ENCODE measurements around the gene RAPSN. TPM values are rescaled to one million over a fixed set of nuclear protein-coding genes. Genes with fewer than 3 reads are reported as not detected.

Gene RAPSN
- 0.25 and 0.32 TPM in 2 replicates for total RNA-seq

DNA sequence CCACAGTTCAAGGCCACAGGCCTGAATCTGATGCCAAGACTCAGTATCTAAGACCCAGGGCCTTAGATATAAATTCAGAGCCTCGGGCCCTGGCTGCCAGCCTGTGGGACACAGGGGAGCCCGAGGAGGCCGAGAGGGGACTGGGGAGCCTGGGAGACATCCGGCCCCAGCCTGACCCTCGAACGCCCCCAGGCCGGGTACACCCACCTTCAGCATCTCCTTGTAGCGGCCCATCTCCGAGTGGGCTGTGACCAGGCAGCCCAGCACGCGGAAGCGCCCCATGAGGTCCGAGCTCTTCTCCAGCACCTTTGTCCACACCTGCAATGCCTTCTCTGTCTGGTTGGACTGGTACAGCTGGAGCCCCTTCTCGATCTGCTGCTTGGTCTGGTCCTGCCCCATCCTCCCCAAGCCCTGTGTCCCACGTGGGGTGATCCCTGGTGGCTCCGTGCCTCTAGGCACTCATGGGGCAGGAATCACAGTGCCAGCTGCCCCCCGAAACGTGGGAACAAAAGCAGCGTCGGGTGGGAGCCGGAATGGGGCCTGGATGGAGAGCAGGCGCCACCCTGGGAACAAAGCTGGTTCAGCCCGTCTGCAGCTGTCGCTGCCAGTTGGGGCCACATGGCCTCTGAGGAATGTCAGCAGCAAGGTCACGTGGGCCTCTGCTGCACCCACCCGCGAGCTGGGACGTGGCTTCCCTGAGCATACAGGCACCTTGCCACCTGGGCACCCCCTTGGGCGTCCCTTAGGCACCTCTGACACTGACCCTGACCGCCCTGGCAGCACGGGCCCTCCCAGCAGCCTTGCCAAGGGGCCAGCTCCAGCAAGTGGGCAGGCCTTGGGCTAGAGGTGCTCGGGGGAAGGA is at the start of gene RAPSN:
Gene RAPSN (minus strand): TSS at position 571 of the 862 bp plus-strand sequence. CDS start 172 bp downstream, at position 399.

GRCh38 chr11:47426062-47426956 is 22.6 kb downstream of the RAPSN start, which contains the start of gene PSMC3:
TSS of gene PSMC3 (minus strand) at chr11:47426439. CDS start at chr11:47426279, 160 bp downstream.

DNA sequence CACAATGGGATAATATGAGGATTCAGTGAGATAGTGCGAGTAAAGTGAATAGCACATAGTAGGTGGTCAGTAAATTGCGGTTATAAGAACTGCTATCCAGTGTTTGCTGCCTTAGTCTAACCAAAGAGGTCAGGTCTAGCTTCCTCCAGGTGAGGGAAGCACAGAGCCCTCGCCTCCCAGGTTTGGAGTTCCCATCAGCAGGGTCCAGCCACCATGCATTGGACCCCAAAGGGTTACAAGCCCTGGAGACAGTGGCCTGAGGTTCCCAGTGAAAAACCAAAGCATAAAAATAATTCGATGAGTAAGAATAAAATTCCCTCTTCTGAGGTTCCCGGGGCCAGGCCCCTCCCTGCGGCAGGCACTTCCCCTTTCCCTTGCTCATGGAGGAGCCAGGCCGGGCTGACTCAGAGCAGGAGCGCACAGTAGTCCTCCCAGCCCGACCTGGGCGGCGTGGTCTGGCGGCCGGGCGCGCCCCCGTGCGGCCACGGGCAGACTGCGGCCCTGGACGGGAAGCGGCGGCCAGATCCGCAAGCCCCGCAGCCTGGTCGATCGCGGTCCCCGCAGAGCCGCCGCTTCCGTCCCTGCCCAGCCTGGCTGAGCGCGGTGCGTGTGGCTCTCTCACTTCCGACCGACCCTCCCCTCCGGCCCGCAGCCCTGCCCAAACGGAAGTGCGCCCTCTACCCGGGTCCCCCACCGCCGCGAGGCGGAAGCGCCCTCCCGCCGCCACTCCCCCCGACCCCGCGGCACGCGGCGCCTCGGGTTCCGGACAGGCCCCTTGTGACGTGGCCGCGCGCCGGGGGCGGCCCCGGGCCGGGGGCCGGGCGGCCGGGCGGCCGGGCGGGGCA is 41.0 kb downstream of the RAPSN start, which contains the start of gene SLC39A13:
Gene SLC39A13 (plus strand): TSS at position 845 of the 845 bp plus-strand sequence. CDS start 1,505 bp downstream, outside the sequence.

Other genes with a start within 250 kb of the RAPSN start
- gene DDB2, start 234.2 kb downstream of the RAPSN start, total RNA-seq: 75.9 TPM in 2 replicates
- gene ACP2, start 200.3 kb downstream of the RAPSN start, total RNA-seq: 16.4 and 29.9 TPM in 2 replicates
- gene NR1H3, start 191.1 kb downstream of the RAPSN start, total RNA-seq: 10.0 and 13.1 TPM in 2 replicates
- 15.5 and 30.0 TPM in 2 replicates for gene MADD, start 179.0 kb downstream of the RAPSN start, total RNA-seq
- gene MYBPC3, start 96.4 kb downstream of the RAPSN start, total RNA-seq: not detected in 2 replicates
- not detected in 2 replicates for gene SPI1, start 70.6 kb downstream of the RAPSN start, total RNA-seq
- gene SLC39A13, start 40.5 kb downstream of the RAPSN start, total RNA-seq: 41.8 and 63.9 TPM in 2 replicates
- gene PSMC3, start 22.7 kb downstream of the RAPSN start, total RNA-seq: 210 and 222 TPM in 2 replicates
- 49.2 and 119 TPM in 2 replicates for gene CELF1, start 104.0 kb upstream of the RAPSN start, total RNA-seq
- gene PTPMT1, start 116.5 kb upstream of the RAPSN start, total RNA-seq: 53.9 and 71.5 TPM in 2 replicates
- 18.6 and 30.9 TPM in 2 replicates for gene KBTBD4, start 129.8 kb upstream of the RAPSN start, total RNA-seq
- 51.6 and 58.1 TPM in 2 replicates for gene NDUFS3, start 129.9 kb upstream of the RAPSN start, total RNA-seq
- gene FAM180B, start 137.5 kb upstream of the RAPSN start, total RNA-seq: not detected in 2 replicates
- 0.13 and 0.16 TPM in 2 replicates for gene C1QTNF4, start 145.3 kb upstream of the RAPSN start, total RNA-seq
- gene MTCH2, start 193.4 kb upstream of the RAPSN start, total RNA-seq: 50.5 and 141 TPM in 2 replicates